CD4-positive, alpha-beta T cell (primary cell): ENCODE data around the gene MYH7. TPM values are rescaled to one million over a fixed set of nuclear protein-coding genes. Genes with fewer than 3 reads are reported as not detected.

ENCODE experiments used
- ATAC-seq: fragments of 200-7000 bp; cut with Tn5 transposase; one replicate; pipeline ENCODE4 v1.10.0; 2022; ENCODE audit warnings: mild to moderate bottlenecking; ENCODE audit not compliant: poor library complexity
- CTCF ChIA-PET: fragments of 350-600 bp; sonication (Branson Sonifier 250); formaldehyde crosslinking; loops from one replicate; lab custom pipeline; 2021; ENCODE audit warnings: antibody characterized with exemption, inconsistent platforms; lab: Charles Lee
- POLR2A ChIA-PET: fragments of 350-600 bp; sonication (Branson Sonifier 250); formaldehyde crosslinking; loops from one replicate; lab custom pipeline; 2021; ENCODE audit warnings: antibody characterized with exemption, inconsistent platforms; lab: Charles Lee
- DNase-seq, 14 experiments: peaks; one replicate each; pipeline ENCODE4 v3.0.0-alpha.2; 2013 to 2020; ENCODE audit warnings: mixed read lengths in 2 of 14
- H3K27ac ChIP-seq, 2 donors: one replicate each; pipeline versions ENCODE4 v1.5.1 to v1.7.0; 2013; ENCODE audit warnings: low read length in 2 of 2, low read depth in 1 of 2, mild to moderate bottlenecking in 1 of 2
- H3K27me3 ChIP-seq, 2 experiments: 1 replicate in 1 of 2; 2 replicates in 1 of 2; pipeline versions ENCODE4 v1.6.1 to v1.7.0; 2013; ENCODE audit warnings: low read length in 2 of 2, control low read depth in 1 of 2, mild to moderate bottlenecking in 1 of 2, moderate library complexity in 1 of 2; ENCODE audit not compliant: insufficient read depth in 2 of 2, control insufficient read depth in 1 of 2
- H3K36me3 ChIP-seq: one replicate; pipeline ENCODE4 v1.6.1; 2013; ENCODE audit warnings: low read length, control low read depth; ENCODE audit not compliant: insufficient read depth
- H3K4me1 ChIP-seq: one replicate; pipeline ENCODE4 v1.6.1; 2013; ENCODE audit warnings: low read length, control low read depth; ENCODE audit not compliant: insufficient read depth
- H3K4me3 ChIP-seq: one replicate; pipeline ENCODE4 v1.5.1; 2013; ENCODE audit warnings: mild to moderate bottlenecking, low read length, moderate library complexity
- H3K9me3 ChIP-seq, 2 experiments: 1 replicate in 1 of 2; 2 replicates in 1 of 2; pipeline versions ENCODE4 v1.6.1 to v1.7.0; 2013; ENCODE audit warnings: low read length in 2 of 2, mild to moderate bottlenecking in 2 of 2, control low read depth in 1 of 2, moderate library complexity in 1 of 2; ENCODE audit not compliant: control insufficient read depth in 1 of 2, insufficient read depth in 1 of 2
- H3K27ac Mint-ChIP-seq: one replicate; pipeline ENCODE4 v1.8.0; 2020; ENCODE audit warnings: mixed read lengths
- H3K27me3 Mint-ChIP-seq: one replicate; pipeline ENCODE4 v1.8.0; 2021; ENCODE audit warnings: mixed read lengths
- H3K36me3 Mint-ChIP-seq: one replicate; pipeline ENCODE4 v1.8.0; 2021; ENCODE audit warnings: low read depth, mixed read lengths
- H3K4me1 Mint-ChIP-seq: one replicate; pipeline ENCODE4 v1.8.0; 2021; ENCODE audit warnings: low read depth, mixed read lengths
- H3K4me3 Mint-ChIP-seq: one replicate; pipeline ENCODE4 v1.8.0; 2020; ENCODE audit warnings: mild to moderate bottlenecking, mixed read lengths
- H3K9me3 Mint-ChIP-seq: one replicate; pipeline ENCODE4 v1.8.0; 2020; ENCODE audit warnings: mixed read lengths
- intact Hi-C, 2 experiments: fragments of 100-400 bp; cut with DNase I in 1 of 2; cut with micrococcal nuclease in 1 of 2; formaldehyde crosslinking; loops; one replicate each; pipeline versions ENCODE4 v1.15.1 to v1.9.0; 2023 to 2025; cut with DNase I, micrococcal nuclease
- total RNA-seq, 174 experiments: library from RNA in 2 of 174; stranded (reverse) in 2 of 174; gene quantifications; one replicate each; pipeline ENCODE4 v1.2.3 and lab custom pipeline; 2021 to 2026
- TF ChIP-seq, protein P1 (sequence below): fragments of 200-600 bp; IDR thresholded peaks from one replicate; pipeline ENCODE4 v1.8.0; 2022; ENCODE audit warnings: antibody characterized with exemption, mild to moderate bottlenecking

MYH7 gene
- total RNA-seq, 2 experiments from 2014 or later = not detected

DNA sequence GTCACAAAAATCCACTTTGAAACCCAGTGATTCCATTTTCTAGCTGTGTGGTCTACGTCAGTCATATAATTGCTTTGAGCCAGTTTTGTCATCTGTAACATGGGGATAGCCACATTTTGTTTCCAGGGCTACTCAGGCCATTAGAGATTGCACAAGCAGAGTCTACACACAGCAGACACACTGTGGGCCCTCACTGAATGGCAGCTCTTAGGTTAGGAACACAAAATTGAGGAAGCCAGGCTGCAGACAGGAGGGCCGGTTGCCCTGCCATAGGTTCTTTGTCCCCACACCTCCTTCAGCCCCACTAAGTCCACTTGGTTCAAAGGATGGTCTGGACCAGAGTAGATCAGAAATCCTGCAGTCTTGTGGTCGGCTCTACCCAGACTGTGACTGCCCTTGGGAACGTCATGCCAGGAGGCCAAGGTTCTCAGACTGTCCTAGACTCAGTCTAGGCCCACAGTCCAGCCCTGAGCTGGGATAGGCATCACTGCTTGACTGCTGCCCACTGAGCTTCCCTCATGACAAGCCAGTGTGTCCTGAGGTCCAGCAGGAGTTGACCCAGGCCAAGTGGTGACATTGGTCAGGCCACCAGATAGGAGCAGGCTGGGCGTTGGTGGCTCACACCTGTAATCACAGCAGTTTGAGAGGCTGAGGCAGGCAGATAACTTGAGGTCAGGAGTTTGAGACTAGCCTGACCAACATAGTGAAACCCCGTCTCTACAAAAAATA lies 3.8 kb upstream of the MYH7 start:
- Histone ChIP-seq H3K9me3 (no peaks in the 10 kb centered on the region), H3K36me3 (no peaks in the 10 kb centered on the region), H3K4me3 (no peak overlapping the region), H3K27me3 (no peaks in the 10 kb centered on the region), H3K27ac (no peak overlapping the region), H3K4me1 (no peaks in the 10 kb centered on the region)
- peaks cover 7% of the 10 kb centered on the region for H3K4me1 Mint-ChIP-seq
- TF ChIP-seq, protein P1, sequence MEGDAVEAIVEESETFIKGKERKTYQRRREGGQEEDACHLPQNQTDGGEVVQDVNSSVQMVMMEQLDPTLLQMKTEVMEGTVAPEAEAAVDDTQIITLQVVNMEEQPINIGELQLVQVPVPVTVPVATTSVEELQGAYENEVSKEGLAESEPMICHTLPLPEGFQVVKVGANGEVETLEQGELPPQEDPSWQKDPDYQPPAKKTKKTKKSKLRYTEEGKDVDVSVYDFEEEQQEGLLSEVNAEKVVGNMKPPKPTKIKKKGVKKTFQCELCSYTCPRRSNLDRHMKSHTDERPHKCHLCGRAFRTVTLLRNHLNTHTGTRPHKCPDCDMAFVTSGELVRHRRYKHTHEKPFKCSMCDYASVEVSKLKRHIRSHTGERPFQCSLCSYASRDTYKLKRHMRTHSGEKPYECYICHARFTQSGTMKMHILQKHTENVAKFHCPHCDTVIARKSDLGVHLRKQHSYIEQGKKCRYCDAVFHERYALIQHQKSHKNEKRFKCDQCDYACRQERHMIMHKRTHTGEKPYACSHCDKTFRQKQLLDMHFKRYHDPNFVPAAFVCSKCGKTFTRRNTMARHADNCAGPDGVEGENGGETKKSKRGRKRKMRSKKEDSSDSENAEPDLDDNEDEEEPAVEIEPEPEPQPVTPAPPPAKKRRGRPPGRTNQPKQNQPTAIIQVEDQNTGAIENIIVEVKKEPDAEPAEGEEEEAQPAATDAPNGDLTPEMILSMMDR = no peak
- ChIA-PET CTCF (no interaction called here), POLR2A (no interaction called here)
- no peak overlapping the region for H3K27ac Mint-ChIP-seq
- H3K4me3 Mint-ChIP-seq = no peak overlapping the region
- H3K27me3 Mint-ChIP-seq = peaks cover 11% of the 10 kb centered on the region
- intact Hi-C loops = no loop called here
- H3K9me3 Mint-ChIP-seq = no peaks in the 10 kb centered on the region
- no peaks in the 10 kb centered on the region for H3K36me3 Mint-ChIP-seq
- no peak for ATAC-seq
- no peak for DNase-seq

DNA sequence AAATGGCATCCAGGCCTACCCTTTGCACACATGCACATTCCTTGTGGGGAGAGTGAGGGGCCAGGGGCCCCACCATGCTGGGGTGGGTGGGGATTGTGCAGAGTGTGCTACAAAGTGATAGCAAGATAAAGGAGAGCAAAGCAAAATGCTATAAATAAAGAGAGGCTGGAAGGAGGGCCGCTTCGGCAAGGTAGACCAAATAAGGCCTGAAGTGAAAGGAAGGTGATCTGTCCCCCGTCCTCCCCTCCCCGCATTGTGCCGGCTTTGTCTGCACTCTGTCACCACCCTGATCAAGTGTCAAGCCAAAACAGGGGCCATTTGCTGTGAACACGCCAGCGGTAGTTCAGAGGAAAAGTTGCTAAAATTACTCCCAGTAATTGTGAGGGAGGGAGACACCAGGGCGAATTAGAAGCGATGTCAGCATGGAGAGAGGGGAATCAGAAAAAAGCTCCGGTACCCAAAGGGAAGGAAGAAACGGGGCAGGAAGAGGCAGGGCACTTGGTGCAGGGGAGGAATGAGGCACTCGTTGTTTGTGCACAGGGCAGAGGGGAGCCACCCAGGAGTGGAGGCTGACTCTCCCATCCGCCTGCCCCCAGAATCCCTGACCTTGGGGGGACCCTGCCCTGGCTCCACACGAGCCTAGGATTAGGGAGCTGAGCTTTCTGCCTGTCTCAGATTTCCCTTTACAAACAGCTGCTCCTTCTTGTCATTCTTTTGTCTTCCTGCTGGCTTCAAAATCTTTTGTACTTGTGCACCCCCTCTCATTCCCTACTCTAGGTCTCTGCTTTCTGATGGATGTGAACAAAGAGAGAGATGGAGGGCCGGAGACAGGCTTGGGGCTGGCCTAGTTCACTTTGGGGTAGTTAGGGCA lies 2.9 kb upstream of the MYH7 start:
- POLR2A ChIA-PET = interaction anchor here (0.6 kb wide), 1 partner anchor 712 kb away, joined by 3 read pairs; no protein-coding TSS in a partner anchor
- TF ChIP-seq, protein P1 = no peak
- Histone ChIP-seq H3K36me3 (no peaks in the 10 kb centered on the region), H3K27ac (no peak overlapping the region), H3K9me3 (no peaks in the 10 kb centered on the region), H3K27me3 (no peaks in the 10 kb centered on the region), H3K4me1 (no peaks in the 10 kb centered on the region), H3K4me3 (no peak overlapping the region)
- peak overlapping the region; percentile 65 for H3K27ac Mint-ChIP-seq
- ATAC-seq (no peak), DNase-seq (no peak)
- H3K9me3 Mint-ChIP-seq = no peaks in the 10 kb centered on the region
- CTCF ChIA-PET = no interaction called here
- H3K27me3 Mint-ChIP-seq = peaks cover 15% of the 10 kb centered on the region
- H3K4me3 Mint-ChIP-seq = peak overlapping the region; percentile 40
- H3K4me1 Mint-ChIP-seq = peaks cover 7% of the 10 kb centered on the region
- no peaks in the 10 kb centered on the region for H3K36me3 Mint-ChIP-seq
- intact Hi-C loops = no loop called here

DNA sequence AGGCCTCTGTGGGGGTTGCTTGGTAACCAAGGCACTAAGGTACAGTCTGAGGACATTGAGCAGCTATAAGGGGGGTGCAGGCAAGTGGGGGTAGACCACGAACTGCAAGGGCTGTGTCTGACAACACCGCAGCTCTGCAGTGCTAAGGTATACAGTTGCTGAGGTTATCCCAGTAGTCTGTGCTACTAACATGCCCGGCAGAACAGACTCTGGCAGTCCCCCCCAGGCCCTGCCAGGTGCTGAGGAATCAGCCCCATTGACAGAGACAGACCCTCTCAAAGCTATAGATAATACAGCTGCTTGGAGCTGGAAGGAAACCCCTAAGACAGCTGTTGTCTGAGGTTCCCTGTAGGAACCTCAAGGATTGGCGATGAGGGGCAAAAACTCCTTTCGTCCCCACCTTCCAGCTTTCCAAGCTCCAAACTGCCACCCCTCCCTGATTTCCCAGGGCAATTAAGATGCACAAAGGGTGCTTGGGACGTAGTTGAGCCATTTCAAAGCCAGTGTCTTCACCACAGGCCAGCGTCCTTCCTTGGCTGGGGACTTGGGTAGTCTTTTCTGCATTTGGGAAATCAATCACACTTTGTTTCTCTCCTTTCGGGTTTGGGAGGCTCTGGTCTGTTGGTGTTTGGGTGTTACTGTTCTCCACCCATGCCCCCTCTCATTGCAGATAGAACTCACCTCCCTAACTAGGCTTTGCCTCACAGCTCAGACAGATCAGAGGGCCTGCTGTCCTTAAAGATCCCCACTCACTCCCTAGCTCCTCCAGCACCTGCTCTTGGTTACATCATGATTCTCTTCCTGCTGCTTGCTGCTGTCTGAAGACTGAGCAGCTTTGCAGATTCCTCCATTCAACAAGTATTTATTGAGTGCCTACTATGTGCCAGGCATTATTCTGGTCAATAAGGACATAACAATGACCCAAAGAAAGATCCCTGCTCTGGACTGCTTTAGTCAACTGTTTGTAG lies 2.0 kb upstream of the MYH7 start:
- H3K27ac ChIP-seq = no peak overlapping the region
- H3K36me3 ChIP-seq = no peaks in the 10 kb centered on the region
- Mint-ChIP-seq H3K27me3 (peaks cover 14% of the 10 kb centered on the region), H3K27ac (no peak overlapping the region), H3K9me3 (no peaks in the 10 kb centered on the region), H3K4me1 (peaks cover 7% of the 10 kb centered on the region), H3K36me3 (no peaks in the 10 kb centered on the region), H3K4me3 (no peak overlapping the region)
- ChIA-PET CTCF (interaction anchor here (0.6 kb wide), 1 partner anchor 138 kb away, joined by 3 read pairs; no protein-coding TSS in a partner anchor), POLR2A (no interaction called here)
- no peaks in the 10 kb centered on the region for H3K27me3 ChIP-seq
- H3K9me3 ChIP-seq = no peaks in the 10 kb centered on the region
- H3K4me1 ChIP-seq = no peaks in the 10 kb centered on the region
- ATAC-seq (no peak), DNase-seq (no peak)
- no peak overlapping the region for H3K4me3 ChIP-seq
- intact Hi-C loops = no loop called here
- TF ChIP-seq, protein P1 = no peak
